ENCODE data around the gene TUBGCP5.
A peak's percentile ranks its signal among the peaks of the same experiment; 100 is the strongest.

Gene TUBGCP5

DNA sequence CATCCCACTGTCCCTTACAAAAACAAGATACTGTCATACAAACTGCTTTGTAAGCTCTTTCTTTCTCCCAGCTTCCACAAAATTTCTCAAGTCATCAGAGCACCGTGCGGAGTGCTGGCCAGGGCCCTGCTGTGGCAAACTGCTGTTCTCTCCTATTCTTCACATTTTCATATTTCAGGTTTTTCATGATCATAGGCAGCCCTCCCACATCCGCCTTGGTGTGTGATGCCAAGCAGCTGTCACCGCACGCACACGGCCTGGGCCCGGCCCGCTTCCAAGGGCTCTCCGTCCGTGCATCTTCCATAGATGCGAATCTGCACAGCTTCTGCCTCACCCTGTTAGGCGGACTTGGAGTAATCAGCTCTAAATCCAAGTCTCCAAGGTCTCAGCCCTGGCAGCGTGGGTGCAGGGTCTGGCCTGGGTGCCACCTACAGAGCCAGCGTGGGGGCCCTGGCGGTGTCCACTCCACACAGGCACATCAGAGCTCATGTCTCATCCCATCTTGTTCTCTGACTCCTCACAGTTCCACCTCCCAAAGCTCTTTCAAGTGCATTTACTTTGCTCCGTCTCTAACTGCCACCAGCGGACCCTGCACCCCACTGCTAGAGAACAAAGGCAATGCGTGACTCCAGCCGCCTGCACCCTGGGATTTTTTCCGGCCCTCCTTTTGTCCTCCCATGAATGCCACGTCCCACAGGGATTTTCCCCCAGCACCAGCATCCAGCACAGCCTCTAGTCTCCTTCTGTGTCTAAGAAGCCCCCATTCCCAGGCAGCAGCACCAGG, 86.4 kb downstream of the TUBGCP5 start:
- no peaks in the 10 kb centered on the region for H3K27me3 ChIP-seq (ENCODE audit: control insufficient read depth in 1 of 2, insufficient read depth in 2 of 2, low read length in 2 of 2)
- no peaks in the 10 kb centered on the region for H3K9me3 ChIP-seq (ENCODE audit: control insufficient read depth in 2 of 2, low read length in 2 of 2)
- H3K4me1 ChIP-seq (ENCODE audit: control insufficient read depth, insufficient read depth, low read length), result peaks cover 60% of the 10 kb centered on the region
- no peaks in the 10 kb centered on the region for H3K36me3 ChIP-seq (ENCODE audit: control insufficient read depth in 2 of 2, insufficient read depth in 2 of 2, low read length in 2 of 2)
- peak overlapping the region in 1 of 2 donors; percentile 47 for H3K9ac ChIP-seq (ENCODE audit: low read length in 2 of 2)
- H3K4me3 ChIP-seq (ENCODE audit: low read length in 2 of 2), result peak overlapping the region in 1 of 2 donors; percentile 35
- peak overlapping the region; percentile 71 for H3K27ac ChIP-seq (ENCODE audit: low read length)

DNA sequence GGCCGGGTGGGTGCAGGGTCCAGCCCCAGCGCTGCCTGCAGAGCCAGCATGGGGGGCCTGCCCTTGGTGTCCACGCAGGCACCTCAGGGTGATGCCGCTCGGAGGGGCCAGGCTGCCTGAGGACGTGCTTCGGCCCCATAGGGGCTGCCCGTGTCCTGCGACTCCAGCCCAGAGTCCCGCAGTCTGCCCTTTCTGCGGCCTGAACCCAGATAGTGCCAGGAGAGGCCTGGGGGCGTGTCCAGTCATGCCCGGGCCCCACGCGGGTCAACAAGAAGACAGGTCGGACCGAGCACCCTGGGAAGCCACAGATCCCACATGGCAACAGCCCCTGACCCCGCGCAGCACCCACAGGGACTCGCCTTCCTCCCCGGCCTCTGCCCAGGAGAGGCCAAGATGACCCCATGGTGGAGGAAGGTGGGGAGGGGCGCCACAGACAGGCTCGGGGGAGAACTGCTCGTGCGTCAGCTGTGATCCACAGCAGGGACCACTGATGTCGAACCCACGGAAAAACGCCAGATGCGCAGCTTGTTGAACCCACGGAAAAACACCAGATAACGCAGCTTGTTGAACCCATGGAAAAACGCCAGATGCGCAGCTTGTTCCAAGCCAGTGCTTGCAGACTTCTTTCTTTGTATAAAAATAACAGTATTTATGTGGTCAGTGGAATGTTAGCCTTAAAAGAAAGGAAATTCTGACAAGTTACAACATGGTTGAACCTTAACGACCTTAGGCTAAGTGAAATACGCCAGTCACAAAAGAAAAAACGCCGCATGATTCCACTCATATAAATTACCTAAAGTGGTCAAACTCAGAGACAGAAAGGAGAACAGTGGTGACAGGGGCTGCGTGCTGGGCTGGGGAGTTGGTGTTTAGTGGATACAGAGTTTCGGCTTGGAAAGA, 87.7 kb downstream of the TUBGCP5 start:
- Histone ChIP-seq H3K27me3 (ENCODE audit: control insufficient read depth in 1 of 2, insufficient read depth in 2 of 2, low read length in 2 of 2) (no peaks in the 10 kb centered on the region), H3K4me3 (ENCODE audit: low read length in 2 of 2) (no peak overlapping the region), H3K9me3 (ENCODE audit: control insufficient read depth in 2 of 2, low read length in 2 of 2) (no peaks in the 10 kb centered on the region), H3K9ac (ENCODE audit: low read length in 2 of 2) (no peak overlapping the region), H3K36me3 (ENCODE audit: control insufficient read depth in 2 of 2, insufficient read depth in 2 of 2, low read length in 2 of 2) (no peaks in the 10 kb centered on the region), H3K27ac (ENCODE audit: low read length) (peak overlapping the region; percentile 71), H3K4me1 (ENCODE audit: control insufficient read depth, insufficient read depth, low read length) (peaks cover 63% of the 10 kb centered on the region)

GRCh38 chr15:22951031-22951380, 88.4 kb downstream of the TUBGCP5 start:
- H3K9me3 ChIP-seq (ENCODE audit: control insufficient read depth in 2 of 2, low read length in 2 of 2), result no peaks in the 10 kb centered on the region
- H3K27me3 ChIP-seq (ENCODE audit: control insufficient read depth in 1 of 2, insufficient read depth in 2 of 2, low read length in 2 of 2), result no peaks in the 10 kb centered on the region
- peaks cover 57% of the 10 kb centered on the region for H3K4me1 ChIP-seq (ENCODE audit: control insufficient read depth, insufficient read depth, low read length)
- H3K27ac ChIP-seq (ENCODE audit: low read length), result peak overlapping the region; percentile 71
- peaks cover under 1 to 2% of the 10 kb centered on the region in 2 donors for H3K36me3 ChIP-seq (ENCODE audit: control insufficient read depth in 2 of 2, insufficient read depth in 2 of 2, low read length in 2 of 2)
- H3K9ac ChIP-seq (ENCODE audit: low read length in 2 of 2), result no peak overlapping the region
- peak overlapping the region in 1 of 2 donors; percentile 57 for H3K4me3 ChIP-seq (ENCODE audit: low read length in 2 of 2)

DNA sequence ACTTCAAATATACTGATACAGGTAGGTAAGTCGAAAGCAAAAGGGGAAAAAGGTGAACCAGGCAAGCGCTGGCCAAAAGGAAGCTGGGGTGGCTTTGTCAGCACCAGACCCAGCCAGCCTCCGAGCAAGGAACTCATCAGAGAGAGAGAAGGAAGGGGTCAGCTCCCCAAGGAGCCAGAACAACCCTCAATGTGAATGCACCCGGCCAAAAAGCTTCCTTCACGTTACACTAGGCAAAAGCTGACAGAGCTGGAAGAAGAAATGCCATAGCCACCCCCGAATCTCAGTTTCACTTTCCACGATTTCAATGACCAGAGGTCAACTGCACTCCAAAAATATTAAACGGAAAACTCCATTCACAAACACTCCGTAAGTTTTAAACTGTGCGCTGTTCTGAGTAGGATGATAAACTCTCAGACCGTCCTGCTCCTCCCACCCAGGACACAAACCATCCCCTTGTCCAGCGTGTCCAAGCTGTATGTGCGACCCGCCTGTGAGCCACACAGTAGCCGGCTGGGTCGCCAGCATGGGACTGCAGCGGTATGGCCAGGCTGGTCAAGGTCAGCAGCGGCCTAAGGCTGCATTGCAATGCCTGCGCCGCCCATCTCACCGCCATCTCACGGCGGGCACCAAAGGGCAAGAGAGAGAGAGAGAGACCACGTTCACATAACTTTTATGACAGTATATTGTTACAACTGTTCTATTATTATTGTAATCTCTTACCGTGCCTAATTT, 88.9 kb downstream of the TUBGCP5 start:
- H3K36me3 ChIP-seq (ENCODE audit: control insufficient read depth in 2 of 2, insufficient read depth in 2 of 2, low read length in 2 of 2), result peaks cover 2 to 4% of the 10 kb centered on the region in 2 donors
- peak overlapping the region in 1 of 2 donors; percentile 57 for H3K4me3 ChIP-seq (ENCODE audit: low read length in 2 of 2)
- H3K27me3 ChIP-seq (ENCODE audit: control insufficient read depth in 1 of 2, insufficient read depth in 2 of 2, low read length in 2 of 2), result no peaks in the 10 kb centered on the region
- peak overlapping the region; percentile 71 for H3K27ac ChIP-seq (ENCODE audit: low read length)
- peak overlapping the region in 1 of 2 donors; percentile 1 for H3K9ac ChIP-seq (ENCODE audit: low read length in 2 of 2)
- H3K9me3 ChIP-seq (ENCODE audit: control insufficient read depth in 2 of 2, low read length in 2 of 2), result no peaks in the 10 kb centered on the region
- peaks cover 51% of the 10 kb centered on the region for H3K4me1 ChIP-seq (ENCODE audit: control insufficient read depth, insufficient read depth, low read length)
